Breast epithelium (tissue), 3 donors: ENCODE data around the gene RNF19B.

ENCODE experiments used
- POLR2A ChIP-seq: fragments of 450-650 bp; IDR thresholded peaks from one replicate; pipeline ENCODE4 v1.6.1; 2016; ENCODE audit warnings: antibody characterized with exemption, mild to moderate bottlenecking, moderate library complexity
- TF ChIP-seq, protein P1 (sequence below), 3 donors: fragments of 450-650 bp; IDR thresholded peaks; one replicate each; pipeline ENCODE4 v1.5.1; 2016 to 2017; ENCODE audit warnings: antibody characterized with exemption in 3 of 3, mild to moderate bottlenecking in 3 of 3, moderate library complexity in 3 of 3

- TF ChIP-seq, protein P1, sequence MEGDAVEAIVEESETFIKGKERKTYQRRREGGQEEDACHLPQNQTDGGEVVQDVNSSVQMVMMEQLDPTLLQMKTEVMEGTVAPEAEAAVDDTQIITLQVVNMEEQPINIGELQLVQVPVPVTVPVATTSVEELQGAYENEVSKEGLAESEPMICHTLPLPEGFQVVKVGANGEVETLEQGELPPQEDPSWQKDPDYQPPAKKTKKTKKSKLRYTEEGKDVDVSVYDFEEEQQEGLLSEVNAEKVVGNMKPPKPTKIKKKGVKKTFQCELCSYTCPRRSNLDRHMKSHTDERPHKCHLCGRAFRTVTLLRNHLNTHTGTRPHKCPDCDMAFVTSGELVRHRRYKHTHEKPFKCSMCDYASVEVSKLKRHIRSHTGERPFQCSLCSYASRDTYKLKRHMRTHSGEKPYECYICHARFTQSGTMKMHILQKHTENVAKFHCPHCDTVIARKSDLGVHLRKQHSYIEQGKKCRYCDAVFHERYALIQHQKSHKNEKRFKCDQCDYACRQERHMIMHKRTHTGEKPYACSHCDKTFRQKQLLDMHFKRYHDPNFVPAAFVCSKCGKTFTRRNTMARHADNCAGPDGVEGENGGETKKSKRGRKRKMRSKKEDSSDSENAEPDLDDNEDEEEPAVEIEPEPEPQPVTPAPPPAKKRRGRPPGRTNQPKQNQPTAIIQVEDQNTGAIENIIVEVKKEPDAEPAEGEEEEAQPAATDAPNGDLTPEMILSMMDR (IDR thresholded peaks at IDR 0.05): peak; percentile 23 to 46 (median 29)
- TF ChIP-seq POLR2A: no peak
Observed at GRCh38 chr1:33007190-33008050, 42.8 kb upstream of the RNF19B start.
